ENCODE measurements around the gene KLHL3. TPM values are rescaled to one million over a fixed set of nuclear protein-coding genes. Genes with fewer than 3 reads are reported as not detected.

Gene KLHL3
- total RNA-seq, 1 experiment from 2014 or later = 0.05 TPM

- Histone ChIP-seq H3K9me3 (replicated peaks) (no peaks in the 10 kb centered on the region), H3K27me3 (replicated peaks) (peaks cover 4% of the 10 kb centered on the region), H3K4me1 (replicated peaks) (no peaks in the 10 kb centered on the region), H3K4me3 (no peak overlapping the region), H3K27ac (no peak overlapping the region), H3K36me3 (no peaks in the 10 kb centered on the region)
- DNase-seq (ENCODE audit: low read depth in 1 of 2, low spot score in 2 of 2) = peak in 1 of 2 experiments; percentile 24
Measured at GRCh38 chr5:137610598-137610997, 125.3 kb downstream of the KLHL3 start.

DNA sequence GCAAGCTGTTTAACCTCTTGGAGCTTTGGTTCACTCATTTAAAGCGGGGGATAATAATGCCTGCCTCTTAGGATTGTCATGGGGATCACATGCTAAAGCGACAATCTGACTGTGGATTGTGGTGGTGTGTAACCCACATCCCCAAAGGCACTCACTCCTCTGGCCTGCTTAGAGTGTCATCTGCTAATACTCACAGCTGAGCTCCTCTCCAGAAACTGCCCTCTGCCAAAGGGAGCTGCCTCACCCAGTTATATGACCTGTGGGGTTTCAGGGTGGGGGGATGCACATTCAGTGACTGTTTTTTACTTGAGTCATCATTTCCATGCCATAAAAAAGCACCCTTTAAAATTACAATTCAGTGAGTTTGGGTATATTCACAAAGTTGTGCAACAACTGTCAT is 126.8 kb downstream of the KLHL3 start:
- peak in 1 of 2 experiments; percentile 37 for DNase-seq (ENCODE audit: low read depth in 1 of 2, low spot score in 2 of 2)
- Histone ChIP-seq H3K9me3 (replicated peaks) (no peaks in the 10 kb centered on the region), H3K27me3 (replicated peaks) (peaks cover 16% of the 10 kb centered on the region), H3K4me3 (no peak overlapping the region), H3K4me1 (replicated peaks) (no peaks in the 10 kb centered on the region), H3K36me3 (no peaks in the 10 kb centered on the region), H3K27ac (no peak overlapping the region)

DNA sequence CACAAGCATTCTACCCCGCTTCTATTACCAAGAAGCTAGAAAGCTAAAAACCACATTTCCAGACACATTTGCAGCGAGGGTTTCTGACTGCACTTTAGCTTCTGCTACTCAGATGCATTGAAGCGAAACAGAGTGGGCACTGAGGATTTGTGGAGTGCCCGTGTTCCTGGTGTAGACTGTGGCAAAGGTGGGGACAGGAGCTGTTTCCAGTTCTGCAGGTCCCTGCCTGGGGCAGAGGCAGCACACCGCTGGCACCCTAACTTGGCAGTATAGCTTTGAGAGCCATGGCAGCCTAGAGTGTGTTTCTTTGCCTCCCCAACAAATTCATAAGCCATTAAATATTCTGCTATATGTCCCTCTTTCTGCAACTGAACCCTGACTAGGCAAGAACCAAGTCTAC is 128.1 kb downstream of the KLHL3 start:
- DNase-seq (ENCODE audit: low read depth in 1 of 2, low spot score in 2 of 2) = peak in 1 of 2 experiments; percentile 32
- no peak overlapping the region for H3K27ac ChIP-seq
- no peak overlapping the region for H3K4me3 ChIP-seq
- H3K36me3 ChIP-seq = no peaks in the 10 kb centered on the region
- H3K27me3 ChIP-seq (replicated peaks) = peaks cover 28% of the 10 kb centered on the region
- H3K4me1 ChIP-seq (replicated peaks) = no peaks in the 10 kb centered on the region
- H3K9me3 ChIP-seq (replicated peaks) = no peaks in the 10 kb centered on the region

- H3K9me3 ChIP-seq (replicated peaks) = no peaks in the 10 kb centered on the region
- DNase-seq (ENCODE audit: low read depth in 1 of 2, low spot score in 2 of 2) = no peak
- no peaks in the 10 kb centered on the region for H3K36me3 ChIP-seq
Measured at GRCh38 chr5:137606401-137606800, 129.5 kb downstream of the KLHL3 start.

DNA sequence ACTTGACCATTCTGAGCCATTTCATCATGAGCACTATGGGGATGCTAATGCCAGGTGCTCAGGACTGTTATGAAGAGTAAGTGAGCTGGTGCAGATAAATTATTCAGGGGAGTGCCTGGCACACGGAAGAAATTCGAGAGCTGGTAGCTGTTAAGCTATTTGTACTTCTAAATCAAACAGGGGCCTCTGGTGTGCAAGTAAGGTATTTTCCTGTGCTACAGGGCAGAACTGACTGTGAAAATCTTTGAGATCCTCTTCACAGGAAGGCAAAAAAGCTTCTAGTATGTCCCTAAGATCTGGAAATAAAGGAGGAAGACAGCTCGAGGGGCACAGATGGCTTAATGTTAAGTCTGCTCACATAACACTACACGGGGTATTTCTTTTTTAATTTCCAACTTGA is 130.5 kb downstream of the KLHL3 start:
- H3K4me1 ChIP-seq (replicated peaks) = no peaks in the 10 kb centered on the region
- H3K27me3 ChIP-seq (replicated peaks) = peaks cover 32% of the 10 kb centered on the region
- H3K36me3 ChIP-seq = no peaks in the 10 kb centered on the region
- no peak overlapping the region for H3K4me3 ChIP-seq
- no peak overlapping the region for H3K27ac ChIP-seq
- no peaks in the 10 kb centered on the region for H3K9me3 ChIP-seq (replicated peaks)
- DNase-seq (ENCODE audit: low read depth in 1 of 2, low spot score in 2 of 2) = peak in 1 of 2 experiments; percentile 7

More at GRCh38 chr5:137606401-137606800, 129.5 kb downstream of the KLHL3 start:
- H3K4me1 ChIP-seq (replicated peaks) = no peaks in the 10 kb centered on the region
- no peak overlapping the region for H3K4me3 ChIP-seq
- peaks cover 28% of the 10 kb centered on the region for H3K27me3 ChIP-seq (replicated peaks)
- H3K27ac ChIP-seq = no peak overlapping the region

GRCh38 chr5:137604348-137605095 is 131.4 kb downstream of the KLHL3 start:
- Histone ChIP-seq H3K4me3 (no peak overlapping the region), H3K4me1 (replicated peaks) (no peaks in the 10 kb centered on the region), H3K27me3 (replicated peaks) (peaks cover 32% of the 10 kb centered on the region), H3K27ac (no peak overlapping the region), H3K9me3 (replicated peaks) (no peaks in the 10 kb centered on the region), H3K36me3 (no peaks in the 10 kb centered on the region)
- peak in 1 of 2 experiments; percentile 17 for DNase-seq (ENCODE audit: low read depth in 1 of 2, low spot score in 2 of 2)

DNA sequence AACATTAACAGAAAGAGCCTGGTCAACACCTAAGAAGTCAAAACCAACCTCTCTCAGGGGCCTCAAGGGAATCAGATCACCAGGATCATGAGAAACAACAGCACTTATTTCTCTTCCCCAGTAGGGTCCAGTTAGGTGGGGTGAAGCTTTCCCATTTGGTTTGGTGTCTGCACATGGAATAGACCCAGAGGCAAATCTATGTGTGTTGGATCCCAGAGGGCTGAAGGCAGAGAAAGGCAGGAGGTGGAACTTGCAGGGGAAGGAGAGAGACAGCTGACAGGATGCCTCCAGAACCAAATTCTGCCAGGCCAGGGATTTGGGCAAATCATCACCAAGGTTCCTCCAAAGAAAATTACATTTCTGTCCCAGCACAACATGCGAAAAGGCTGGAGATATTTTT is 132.0 kb downstream of the KLHL3 start:
- no peak overlapping the region for H3K4me3 ChIP-seq

GRCh38 chr5:137603356-137603755 is 132.5 kb downstream of the KLHL3 start:
- no peaks in the 10 kb centered on the region for H3K36me3 ChIP-seq
- H3K4me1 ChIP-seq (replicated peaks) = no peaks in the 10 kb centered on the region
- no peak overlapping the region for H3K4me3 ChIP-seq
- H3K27me3 ChIP-seq (replicated peaks) = peaks cover 42% of the 10 kb centered on the region
- peak in 1 of 2 experiments; percentile 26 for DNase-seq (ENCODE audit: low read depth in 1 of 2, low spot score in 2 of 2)
- no peaks in the 10 kb centered on the region for H3K9me3 ChIP-seq (replicated peaks)
- no peak overlapping the region for H3K27ac ChIP-seq

More for the DNA sequence above, 132.0 kb downstream of the KLHL3 start:
- Histone ChIP-seq H3K9me3 (replicated peaks) (no peaks in the 10 kb centered on the region), H3K27me3 (replicated peaks) (peaks cover 38% of the 10 kb centered on the region), H3K27ac (no peak overlapping the region), H3K36me3 (no peaks in the 10 kb centered on the region), H3K4me1 (replicated peaks) (no peaks in the 10 kb centered on the region)
- peak in 1 of 2 experiments; percentile 22 for DNase-seq (ENCODE audit: low read depth in 1 of 2, low spot score in 2 of 2)

GRCh38 chr5:137602721-137603273 is 133.1 kb downstream of the KLHL3 start:
- Histone ChIP-seq H3K36me3 (no peaks in the 10 kb centered on the region), H3K27ac (no peak overlapping the region), H3K27me3 (replicated peaks) (peaks cover 42% of the 10 kb centered on the region), H3K9me3 (replicated peaks) (no peaks in the 10 kb centered on the region), H3K4me3 (no peak overlapping the region), H3K4me1 (replicated peaks) (no peaks in the 10 kb centered on the region)
- peak in 1 of 2 experiments; percentile 35 for DNase-seq (ENCODE audit: low read depth in 1 of 2, low spot score in 2 of 2)

GRCh38 chr5:137600721-137601360 is 135.0 kb downstream of the KLHL3 start:
- Histone ChIP-seq H3K9me3 (replicated peaks) (no peaks in the 10 kb centered on the region), H3K4me1 (replicated peaks) (no peaks in the 10 kb centered on the region), H3K27me3 (replicated peaks) (peaks cover 41% of the 10 kb centered on the region), H3K4me3 (no peak overlapping the region), H3K27ac (no peak overlapping the region), H3K36me3 (no peaks in the 10 kb centered on the region)
- DNase-seq (ENCODE audit: low read depth in 1 of 2, low spot score in 2 of 2) = peak in 1 of 2 experiments; percentile 28

GRCh38 chr5:137599457-137599856 is 136.4 kb downstream of the KLHL3 start:
- Histone ChIP-seq H3K36me3 (no peaks in the 10 kb centered on the region), H3K27ac (no peak overlapping the region), H3K27me3 (replicated peaks) (peaks cover 28% of the 10 kb centered on the region), H3K4me3 (no peak overlapping the region), H3K4me1 (replicated peaks) (no peaks in the 10 kb centered on the region), H3K9me3 (replicated peaks) (no peaks in the 10 kb centered on the region)
- peak in 1 of 2 experiments; percentile 28 for DNase-seq (ENCODE audit: low read depth in 1 of 2, low spot score in 2 of 2)

DNA sequence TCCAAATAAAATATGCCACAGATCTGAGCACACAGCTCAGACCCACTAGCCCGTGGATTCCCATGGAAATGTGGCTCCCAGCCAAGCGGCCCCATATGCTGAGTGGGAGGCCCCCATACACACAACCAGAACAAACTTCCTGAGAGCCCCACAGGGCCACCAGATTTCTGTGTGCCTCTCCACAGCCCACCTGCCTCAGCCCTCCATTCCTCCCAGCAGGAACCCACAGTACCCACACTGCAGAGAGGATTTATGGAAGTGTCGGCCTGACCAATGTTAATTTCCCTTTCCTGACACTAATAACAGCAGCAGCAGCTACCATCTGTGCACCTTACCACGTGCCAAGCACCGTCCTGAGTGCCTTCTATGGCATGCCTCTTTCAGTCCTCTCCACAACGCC is 137.5 kb downstream of the KLHL3 start:
- Histone ChIP-seq H3K27me3 (replicated peaks) (peaks cover 20% of the 10 kb centered on the region), H3K4me3 (no peak overlapping the region), H3K4me1 (replicated peaks) (no peaks in the 10 kb centered on the region)

DNA sequence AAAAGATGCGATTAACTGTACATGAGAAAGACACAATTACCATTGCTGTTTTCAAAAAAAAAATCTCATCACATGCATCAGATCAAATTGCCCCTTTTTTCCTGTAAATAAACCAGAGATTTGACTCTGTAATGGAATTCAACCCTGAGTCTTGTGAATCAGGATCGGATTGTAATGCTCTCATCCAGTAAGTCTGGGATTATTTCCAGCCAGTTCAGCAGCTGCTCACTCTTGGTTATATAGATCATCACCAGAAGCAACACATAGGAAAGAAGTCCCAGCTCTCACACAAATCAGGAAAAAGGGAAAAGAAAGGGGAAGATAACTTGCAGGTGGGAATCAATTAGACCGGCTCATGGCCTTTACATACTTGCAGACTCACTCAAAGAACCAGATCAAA is 138.9 kb downstream of the KLHL3 start:
- no peaks in the 10 kb centered on the region for H3K4me1 ChIP-seq (replicated peaks)
- DNase-seq (ENCODE audit: low read depth in 1 of 2, low spot score in 2 of 2) = no peak
- H3K36me3 ChIP-seq = no peaks in the 10 kb centered on the region
- no peaks in the 10 kb centered on the region for H3K9me3 ChIP-seq (replicated peaks)
- peaks cover 15% of the 10 kb centered on the region for H3K27me3 ChIP-seq (replicated peaks)
- H3K27ac ChIP-seq = no peak overlapping the region
- H3K4me3 ChIP-seq = no peak overlapping the region

More for the DNA sequence above, 137.5 kb downstream of the KLHL3 start:
- no peak overlapping the region for H3K27ac ChIP-seq
- H3K36me3 ChIP-seq = no peaks in the 10 kb centered on the region
- no peaks in the 10 kb centered on the region for H3K9me3 ChIP-seq (replicated peaks)
- DNase-seq (ENCODE audit: low read depth in 1 of 2, low spot score in 2 of 2) = peak in 1 of 2 experiments; percentile 38

Data from SJSA1 (cell line).